Glutamatergic neuron (in vitro differentiated cells): ENCODE data around the gene KLK6. TPM values are rescaled to one million over a fixed set of nuclear protein-coding genes. Genes with fewer than 3 reads are reported as not detected.

Source experiments
- DNase-seq: peaks from one replicate; pipeline ENCODE4 v3.0.0; 2022
- H3K27ac Mint-ChIP-seq: one replicate; pipeline ENCODE4 v1.8.0; 2020; ENCODE audit warnings: mild to moderate bottlenecking, mixed read lengths, inconsistent platforms; ENCODE audit not compliant: unreplicated experiment
- H3K27me3 Mint-ChIP-seq: one replicate; pipeline ENCODE4 v1.8.0; 2020; ENCODE audit warnings: mild to moderate bottlenecking, moderate library complexity, mixed read lengths, inconsistent platforms; ENCODE audit not compliant: unreplicated experiment
- H3K36me3 Mint-ChIP-seq: one replicate; pipeline ENCODE4 v1.8.0; 2020; ENCODE audit warnings: mild to moderate bottlenecking, mixed read lengths, inconsistent platforms; ENCODE audit not compliant: unreplicated experiment
- H3K4me1 Mint-ChIP-seq: one replicate; pipeline ENCODE4 v1.8.0; 2020; ENCODE audit warnings: mild to moderate bottlenecking, low read depth, mixed read lengths, inconsistent platforms; ENCODE audit not compliant: unreplicated experiment
- H3K4me3 Mint-ChIP-seq: one replicate; pipeline ENCODE4 v1.8.0; 2020; ENCODE audit warnings: mild to moderate bottlenecking, mixed read lengths, inconsistent platforms; ENCODE audit not compliant: unreplicated experiment
- H3K9me3 Mint-ChIP-seq: one replicate; pipeline ENCODE4 v1.8.0; 2020; ENCODE audit warnings: mild to moderate bottlenecking, moderate library complexity, mixed read lengths, inconsistent platforms; ENCODE audit not compliant: unreplicated experiment
- total RNA-seq: library from RNA; stranded (reverse); fragmentation: NEBNext Ultra II Directional; extraction: Animal tissue kit (Norgen Biotek cat#: 25700); gene quantifications from one replicate; pipeline ENCODE4 v1.2.1, GENCODE V29; 2021; ENCODE audit not compliant: unreplicated experiment
- TF ChIP-seq, protein P1 (sequence below): fragments of 200-600 bp; sonication (generic); IDR thresholded peaks from one replicate; pipeline ENCODE4 v1.5.0; 2021; ENCODE audit not compliant: partially characterized antibody, unreplicated experiment

Gene KLK6
- total RNA-seq, 1 donor from 2014 or later: not detected

DNA sequence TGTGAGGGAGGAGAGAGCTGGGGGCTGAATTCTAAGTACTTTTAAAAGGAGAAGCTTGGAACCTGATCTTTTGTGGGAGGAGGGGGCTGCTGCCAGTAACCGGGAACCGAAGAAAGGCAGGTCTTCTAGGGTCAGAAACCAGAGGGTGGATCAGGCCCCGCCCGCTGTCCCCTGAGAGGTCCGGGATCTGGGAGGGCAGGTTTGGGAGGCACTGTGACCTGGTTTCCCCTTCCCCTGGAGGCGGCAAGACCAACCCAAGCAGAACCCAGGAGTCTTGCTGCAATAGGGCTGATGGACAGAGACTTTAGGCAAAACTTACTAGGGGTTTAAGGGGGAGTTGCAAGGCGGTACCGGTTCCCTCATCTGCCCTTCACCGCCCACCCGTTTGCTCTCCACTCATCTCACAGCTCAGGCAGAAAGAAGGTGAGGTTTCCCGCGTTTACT lies 32.7 kb upstream of the KLK6 start:
- Mint-ChIP-seq H3K4me3 (no peak overlapping the region), H3K27ac (no peak overlapping the region), H3K9me3 (peaks cover 1% of the 10 kb centered on the region), H3K4me1 (no peaks in the 10 kb centered on the region), H3K27me3 (peaks cover 12% of the 10 kb centered on the region), H3K36me3 (no peaks in the 10 kb centered on the region)
- TF ChIP-seq, protein P1, sequence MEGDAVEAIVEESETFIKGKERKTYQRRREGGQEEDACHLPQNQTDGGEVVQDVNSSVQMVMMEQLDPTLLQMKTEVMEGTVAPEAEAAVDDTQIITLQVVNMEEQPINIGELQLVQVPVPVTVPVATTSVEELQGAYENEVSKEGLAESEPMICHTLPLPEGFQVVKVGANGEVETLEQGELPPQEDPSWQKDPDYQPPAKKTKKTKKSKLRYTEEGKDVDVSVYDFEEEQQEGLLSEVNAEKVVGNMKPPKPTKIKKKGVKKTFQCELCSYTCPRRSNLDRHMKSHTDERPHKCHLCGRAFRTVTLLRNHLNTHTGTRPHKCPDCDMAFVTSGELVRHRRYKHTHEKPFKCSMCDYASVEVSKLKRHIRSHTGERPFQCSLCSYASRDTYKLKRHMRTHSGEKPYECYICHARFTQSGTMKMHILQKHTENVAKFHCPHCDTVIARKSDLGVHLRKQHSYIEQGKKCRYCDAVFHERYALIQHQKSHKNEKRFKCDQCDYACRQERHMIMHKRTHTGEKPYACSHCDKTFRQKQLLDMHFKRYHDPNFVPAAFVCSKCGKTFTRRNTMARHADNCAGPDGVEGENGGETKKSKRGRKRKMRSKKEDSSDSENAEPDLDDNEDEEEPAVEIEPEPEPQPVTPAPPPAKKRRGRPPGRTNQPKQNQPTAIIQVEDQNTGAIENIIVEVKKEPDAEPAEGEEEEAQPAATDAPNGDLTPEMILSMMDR: no peak
- DNase-seq: no peak

DNA sequence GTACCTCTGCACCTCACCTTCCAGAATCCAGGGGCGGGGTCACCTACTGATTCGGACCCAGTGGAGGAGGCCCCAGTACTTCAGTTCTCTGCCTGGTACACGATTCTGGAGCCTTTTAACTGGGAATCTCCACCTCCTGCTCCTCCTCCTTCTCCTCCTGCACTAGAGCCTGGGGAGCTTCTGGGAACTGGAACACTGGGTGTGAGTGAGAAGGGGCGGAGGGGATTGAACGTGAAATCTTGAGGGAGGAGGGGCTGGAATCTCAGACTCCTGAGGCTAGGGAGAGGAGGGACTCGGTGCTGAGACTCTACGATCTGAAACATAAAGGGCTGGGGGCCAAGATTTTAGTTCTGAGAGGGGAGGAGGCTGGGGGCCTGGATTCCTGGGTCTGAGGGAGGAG lies 32.1 kb upstream of the KLK6 start, which contains the start of gene KLK8:
TSS of gene KLK8 (minus strand) at position 90 of the 400 bp plus-strand sequence. CDS start 437 bp downstream, outside the sequence.
- no peak within 1 kb of the TSS for H3K27ac Mint-ChIP-seq
- no peaks in the 10 kb centered on the region for H3K4me1 Mint-ChIP-seq
- H3K27me3 Mint-ChIP-seq: peaks cover 16% of the 10 kb centered on the region
- no peaks in the 10 kb centered on the region for H3K36me3 Mint-ChIP-seq
- TF ChIP-seq, protein P1: no peak
- H3K9me3 Mint-ChIP-seq: peaks cover 4% of the 10 kb centered on the region
- no peak for DNase-seq
- no peak within 1 kb of the TSS for H3K4me3 Mint-ChIP-seq

DNA sequence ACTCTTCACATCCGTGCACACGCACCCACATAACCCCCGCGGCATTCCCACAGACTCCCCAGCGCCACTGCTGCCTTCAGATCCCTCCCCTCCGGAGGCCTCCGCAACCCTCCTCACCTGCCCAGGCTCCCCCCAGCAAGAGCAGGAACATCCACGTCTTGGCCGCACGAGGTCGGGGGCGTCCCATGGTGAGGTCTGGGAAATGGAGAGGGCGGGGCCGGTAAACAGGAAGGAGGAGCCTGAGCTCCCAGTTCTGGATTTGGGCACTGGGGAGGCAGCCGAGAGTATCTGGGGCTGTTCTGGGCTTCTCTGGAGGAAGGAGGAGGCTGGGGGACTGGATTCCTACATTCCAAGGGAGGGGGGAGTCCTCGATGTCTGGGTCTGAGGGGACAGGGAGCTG lies 31.6 kb upstream of the KLK6 start:
- TF ChIP-seq, protein P1: no peak
- no peaks in the 10 kb centered on the region for H3K4me1 Mint-ChIP-seq
- no peak overlapping the region for H3K4me3 Mint-ChIP-seq
- no peak for DNase-seq
- peaks cover 4% of the 10 kb centered on the region for H3K9me3 Mint-ChIP-seq
- peaks cover 16% of the 10 kb centered on the region for H3K27me3 Mint-ChIP-seq
- no peaks in the 10 kb centered on the region for H3K36me3 Mint-ChIP-seq
- no peak overlapping the region for H3K27ac Mint-ChIP-seq

DNA sequence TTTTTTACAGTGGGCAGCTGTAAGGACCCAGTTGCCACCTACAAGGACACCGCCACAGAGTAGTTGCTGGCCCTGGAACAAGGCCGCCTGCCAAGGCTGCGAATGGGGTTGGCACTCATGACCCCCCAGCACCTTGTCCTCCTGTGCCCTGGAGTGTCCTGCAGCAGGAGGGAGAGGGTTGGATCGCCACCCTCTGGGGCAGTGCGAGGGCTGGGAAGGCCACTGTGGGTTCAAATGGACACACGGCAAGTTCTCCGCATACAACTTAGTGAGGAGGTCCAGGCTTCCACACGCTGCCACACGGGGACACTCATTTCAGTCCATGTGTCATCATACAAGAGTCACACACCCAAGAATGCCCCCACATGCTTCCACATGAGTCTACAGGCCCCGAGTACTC lies 31.0 kb upstream of the KLK6 start:
- Mint-ChIP-seq H3K4me3 (no peak overlapping the region), H3K27me3 (peaks cover 16% of the 10 kb centered on the region)

DNA sequence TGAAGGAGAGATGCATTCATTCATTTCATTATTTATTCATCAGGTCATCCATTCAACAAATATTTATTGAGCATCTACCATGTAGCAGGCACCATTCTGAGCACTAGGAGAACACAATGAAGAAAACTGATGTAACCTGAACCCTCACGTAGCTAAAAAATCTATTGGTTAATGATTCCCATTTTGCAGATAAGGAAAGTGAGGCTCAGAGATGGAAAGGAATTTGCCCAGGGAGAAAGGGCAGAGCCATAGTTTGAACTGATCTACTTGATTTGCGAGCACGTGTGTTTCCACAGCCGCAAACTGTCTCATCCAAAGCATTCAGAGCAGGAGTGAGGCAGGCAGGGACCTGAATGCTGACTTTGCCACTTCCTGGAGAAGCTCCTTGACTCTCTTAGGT lies 29.3 kb upstream of the KLK6 start:
- no peaks in the 10 kb centered on the region for H3K36me3 Mint-ChIP-seq
- peaks cover 4% of the 10 kb centered on the region for H3K9me3 Mint-ChIP-seq
- TF ChIP-seq, protein P1: no peak
- no peak overlapping the region for H3K27ac Mint-ChIP-seq
- H3K27me3 Mint-ChIP-seq: peaks cover 16% of the 10 kb centered on the region
- H3K4me3 Mint-ChIP-seq: no peak overlapping the region
- H3K4me1 Mint-ChIP-seq: no peaks in the 10 kb centered on the region
- no peak for DNase-seq

More for the DNA sequence above, 31.0 kb upstream of the KLK6 start:
- Mint-ChIP-seq H3K27ac (no peak overlapping the region), H3K36me3 (no peaks in the 10 kb centered on the region), H3K9me3 (peaks cover 4% of the 10 kb centered on the region), H3K4me1 (no peaks in the 10 kb centered on the region)
- DNase-seq: no peak
- TF ChIP-seq, protein P1: no peak
